OCI-M2 (cell line): ENCODE measurements around the gene MFSD8.
"Not testable (repeated sequence)": the region's sequence is repeated elsewhere in the genome, so short reads cannot be mapped to it uniquely, and the experiment has no call there.

Source experiments
- DNase-seq: peaks from one replicate; lab custom pipeline; 2025; ENCODE audit not compliant: unreplicated experiment; lab: John Stamatoyannopoulos, UW

MFSD8 gene

GRCh38 chr4:127957105-127957504, 7.9 kb downstream of the MFSD8 start:
- no peak for DNase-seq

- no peak for DNase-seq
Observed at GRCh38 chr4:127936974-127937373, 28.0 kb downstream of the MFSD8 start.

- not testable (repeated sequence) for DNase-seq
Observed at GRCh38 chr4:127931836-127932235, 33.1 kb downstream of the MFSD8 start.

GRCh38 chr4:127930175-127930574, 34.8 kb downstream of the MFSD8 start:
- DNase-seq = no peak

GRCh38 chr4:127925720-127926119, 39.3 kb downstream of the MFSD8 start:
- not testable (repeated sequence) for DNase-seq

- no peak for DNase-seq
Observed at GRCh38 chr4:127922226-127922625, 42.7 kb downstream of the MFSD8 start.

GRCh38 chr4:127920521-127920920, 44.5 kb downstream of the MFSD8 start:
- no peak for DNase-seq

- no peak for DNase-seq
Observed at GRCh38 chr4:127917151-127917550, 47.8 kb downstream of the MFSD8 start.

GRCh38 chr4:127916512-127916911, 48.5 kb downstream of the MFSD8 start:
- DNase-seq = no peak

GRCh38 chr4:127905029-127905428, 59.9 kb downstream of the MFSD8 start:
- DNase-seq = peak; percentile 12

- not testable (repeated sequence) for DNase-seq
Observed at GRCh38 chr4:127899682-127900081, 65.3 kb downstream of the MFSD8 start.

GRCh38 chr4:127896528-127896927, 68.4 kb downstream of the MFSD8 start:
- DNase-seq = no peak

DNA sequence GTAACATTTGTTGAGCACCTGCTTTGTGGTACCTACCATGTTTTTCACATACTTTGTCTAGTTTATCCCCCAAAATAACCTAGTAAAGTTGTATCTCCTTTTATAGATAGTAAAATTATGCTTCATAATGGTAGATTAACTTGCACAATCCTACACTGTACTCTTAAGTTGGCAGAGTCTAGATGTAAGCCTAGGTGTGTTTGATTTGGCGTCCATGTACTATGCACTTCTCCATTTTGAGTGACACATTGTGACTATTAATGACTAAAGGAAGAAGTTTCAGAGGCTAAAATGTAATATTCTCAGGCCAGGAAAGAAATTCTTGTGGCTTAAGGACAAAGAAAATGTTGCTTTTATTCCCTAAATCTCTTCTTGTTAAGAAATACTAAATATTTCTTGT, 68.9 kb downstream of the MFSD8 start:
- no peak for DNase-seq

GRCh38 chr4:127889903-127890302, 75.1 kb downstream of the MFSD8 start:
- no peak for DNase-seq

- DNase-seq = no peak
Observed at GRCh38 chr4:127888559-127888958, 76.4 kb downstream of the MFSD8 start.

DNA sequence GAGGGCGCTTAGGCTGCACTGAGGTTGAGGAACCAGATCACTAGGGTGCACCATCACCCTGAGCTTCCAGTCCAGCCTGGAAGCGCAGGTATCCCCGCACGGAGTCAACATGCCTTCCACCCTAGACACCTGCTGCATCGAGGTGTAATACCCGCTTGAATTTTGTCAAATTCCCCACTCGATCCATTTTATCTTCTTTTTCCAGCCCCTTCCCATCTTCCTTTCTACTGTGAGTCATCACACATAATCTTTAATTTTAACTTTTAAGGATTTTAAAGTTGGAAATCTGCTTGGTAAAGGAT, 83.5 kb downstream of the MFSD8 start:
- no peak for DNase-seq

- peak; percentile 66 for DNase-seq
Observed at GRCh38 chr4:127880763-127881562, 84.0 kb downstream of the MFSD8 start, which contains the start of gene PLK4. Gene PLK4, plus strand, starts transcription at chr4:127880893. Its CDS starts 242 bp downstream, at chr4:127881135.

- no peak for DNase-seq
Observed at GRCh38 chr4:127875791-127876190, 89.2 kb downstream of the MFSD8 start.

DNA sequence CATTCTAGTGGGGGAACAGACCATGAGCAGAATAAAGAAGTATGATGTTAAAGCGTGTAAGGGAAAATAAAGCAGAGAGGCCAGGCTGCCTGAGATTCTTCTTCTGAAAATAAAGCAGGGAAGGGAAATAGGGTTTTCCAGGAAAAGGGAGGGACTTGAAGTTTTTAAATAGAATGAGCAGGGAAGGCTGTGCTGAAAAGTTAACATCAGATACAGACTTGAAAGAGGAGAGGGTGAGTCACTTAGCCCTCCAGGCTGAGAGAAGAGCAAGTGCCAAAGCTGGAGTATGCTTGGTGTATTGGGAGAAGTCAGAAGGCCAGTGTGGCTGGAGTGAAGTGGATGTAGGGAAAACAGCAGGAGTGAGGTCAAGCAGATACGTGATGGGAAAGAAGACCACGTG, 94.3 kb downstream of the MFSD8 start:
- DNase-seq = no peak

DNA sequence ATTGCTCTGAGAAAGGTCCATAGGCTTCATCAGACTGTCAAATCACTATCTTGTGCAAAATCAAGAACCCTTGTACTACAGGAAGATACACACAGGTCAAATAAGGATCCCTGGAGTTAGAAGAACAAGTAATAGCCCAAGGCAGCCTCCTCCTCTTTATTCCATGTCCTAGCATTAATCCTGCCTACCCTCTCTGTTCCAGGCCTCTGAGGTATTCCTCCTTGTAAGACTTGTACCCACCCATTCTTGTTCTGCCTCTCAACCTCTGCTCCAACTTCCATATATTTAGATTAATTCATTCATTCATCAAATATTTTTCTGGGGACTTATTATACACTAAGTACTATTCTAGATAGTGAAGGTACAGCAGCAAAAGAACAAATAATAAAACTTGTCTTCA, 94.7 kb downstream of the MFSD8 start:
- no peak for DNase-seq

DNA sequence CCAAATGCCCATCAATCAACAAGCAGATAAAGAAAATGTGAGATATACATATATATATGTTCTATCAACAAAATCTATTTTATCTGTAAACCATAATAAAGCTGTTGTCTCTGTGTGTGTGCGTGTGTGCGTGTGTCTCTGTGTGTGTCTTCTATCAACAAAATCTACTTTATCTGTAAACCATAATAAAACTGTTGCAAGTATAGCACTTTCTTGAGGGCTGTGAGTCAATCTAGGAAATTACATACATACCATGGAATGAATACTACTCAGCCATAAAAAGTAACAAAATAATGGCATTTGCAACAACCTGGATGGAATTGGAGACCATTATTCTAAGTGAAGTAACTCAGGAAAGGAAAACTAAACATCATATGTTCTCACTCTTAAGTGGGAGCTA, 96.8 kb downstream of the MFSD8 start:
- DNase-seq = no peak
